NCI-H1694 (cell line): ENCODE results near the gene CEACAM18.
"Not testable (repeated sequence)": the region's sequence is repeated elsewhere in the genome, so short reads cannot be mapped to it uniquely, and the experiment has no call there.

Experiments
- DNase-seq: peaks from one replicate; lab custom pipeline; 2025; lab: John Stamatoyannopoulos, UW

Gene CEACAM18

DNA sequence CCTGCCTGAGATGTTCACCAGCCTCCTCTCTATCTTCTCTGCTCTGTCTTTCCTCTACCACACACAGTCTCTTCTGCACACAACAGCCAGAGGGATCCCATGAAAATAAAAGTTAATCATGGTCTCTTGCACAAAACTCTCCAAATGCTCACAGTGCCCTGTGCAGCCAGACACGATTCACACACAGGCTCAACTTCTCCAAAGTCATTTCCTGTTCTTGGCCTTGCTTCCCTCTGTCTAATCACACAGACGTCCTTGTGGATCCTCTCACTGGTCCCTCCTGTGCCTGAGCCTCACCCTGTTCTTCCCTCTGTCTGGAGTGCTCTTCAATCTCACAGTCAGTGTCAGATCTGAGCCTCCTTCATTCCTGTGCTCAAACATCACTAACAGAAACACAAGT, 15.4 kb downstream of the CEACAM18 start:
- no peak for DNase-seq

DNA sequence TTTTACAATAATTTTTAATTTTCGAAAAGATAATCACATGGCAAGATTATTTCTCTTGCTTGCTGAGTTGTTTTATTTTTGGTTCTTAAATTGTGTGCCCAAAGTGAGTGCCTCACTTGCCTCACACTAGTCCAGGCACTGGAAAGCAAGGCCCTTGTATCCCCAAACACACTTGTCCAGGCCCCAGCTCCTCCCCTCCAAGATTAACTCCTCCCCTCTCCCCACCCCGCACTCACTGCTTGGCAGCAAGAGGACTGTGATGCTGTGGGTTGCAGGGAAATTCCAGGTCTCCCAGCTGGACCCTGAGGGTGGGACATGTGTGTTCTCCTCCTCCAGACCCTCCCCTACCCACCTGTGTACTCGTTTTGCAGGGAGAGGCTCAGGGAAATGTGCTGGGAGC, 19.3 kb downstream of the CEACAM18 start:
- DNase-seq = no peak

DNA sequence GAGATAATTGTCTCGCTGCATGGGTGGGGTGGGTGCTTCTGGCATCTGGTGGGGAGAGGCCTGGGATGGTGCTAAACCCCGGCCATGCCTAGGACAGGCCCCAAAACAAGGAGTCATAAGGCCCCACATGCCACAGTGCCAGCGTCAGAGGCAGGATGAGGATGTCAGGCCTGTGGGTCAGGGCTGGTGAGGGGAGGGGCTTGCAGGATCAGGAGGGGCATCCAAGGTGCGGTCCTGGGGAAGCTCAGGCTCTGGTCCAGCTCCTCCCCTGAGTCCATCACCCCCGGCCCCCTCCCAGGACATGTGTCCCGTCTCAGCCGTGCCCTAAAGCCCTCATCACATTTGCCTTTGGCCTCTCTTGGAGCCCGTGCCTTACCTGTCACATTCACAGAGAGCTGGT, 22.6 kb downstream of the CEACAM18 start:
- DNase-seq = not testable (repeated sequence)

GRCh38 chr19:51501594-51502263, 23.4 kb downstream of the CEACAM18 start, which contains the start of gene SIGLEC12:
SIGLEC12 (minus strand) TSS chr19:51501800; CDS start chr19:51501733, 67 bp downstream.
- no peak for DNase-seq

DNA sequence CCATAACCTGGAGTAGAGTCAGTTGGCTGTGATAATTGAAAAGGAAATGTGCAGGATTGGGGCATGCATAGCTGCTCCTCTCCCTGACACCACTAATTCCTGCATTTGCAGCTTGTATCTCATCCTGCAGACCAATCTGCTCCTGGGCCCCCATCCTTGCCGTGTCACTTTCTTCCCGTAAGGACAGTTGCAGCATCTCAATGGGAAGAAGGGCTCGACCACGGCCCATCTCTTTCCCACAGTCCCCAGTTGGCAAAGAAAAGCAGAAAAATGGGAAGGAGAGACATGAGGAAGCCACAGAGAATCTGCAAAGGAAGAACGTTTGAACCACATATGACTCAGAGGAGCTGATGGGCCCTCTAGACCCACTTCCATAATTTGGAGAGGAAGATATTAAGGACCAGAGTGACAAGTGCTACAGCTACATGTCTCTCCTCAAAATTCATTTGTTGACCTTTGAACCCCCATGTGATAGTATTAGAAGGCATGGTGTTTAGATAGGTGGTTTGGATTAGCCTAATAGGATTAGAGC, 25.0 kb downstream of the CEACAM18 start:
- no peak for DNase-seq

DNA sequence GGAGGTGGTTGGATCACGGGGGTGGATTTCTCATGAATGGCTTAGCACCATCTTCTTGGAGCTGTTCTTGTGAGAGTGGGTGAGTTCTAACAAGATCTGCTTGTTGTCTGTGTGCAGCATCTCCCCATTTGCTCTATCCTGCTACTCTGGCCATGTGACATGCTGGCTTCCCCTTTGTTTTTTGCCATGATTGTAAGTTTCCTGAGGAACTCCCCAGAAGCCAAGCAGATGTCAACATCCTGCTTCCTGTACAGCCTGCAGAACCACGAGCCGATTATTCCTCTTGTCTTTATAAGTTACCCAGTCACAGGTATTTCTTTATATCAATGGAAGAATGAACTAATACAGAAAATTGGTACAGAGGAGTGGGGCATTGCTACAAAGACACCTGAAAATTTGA, 25.6 kb downstream of the CEACAM18 start:
- DNase-seq = no peak

- DNase-seq = no peak
These were observed 27.6 kb downstream of the CEACAM18 start for GRCh38 chr19:51505904-51506303.

- no peak for DNase-seq
These were observed 28.9 kb downstream of the CEACAM18 start for GRCh38 chr19:51507192-51507591.

DNA sequence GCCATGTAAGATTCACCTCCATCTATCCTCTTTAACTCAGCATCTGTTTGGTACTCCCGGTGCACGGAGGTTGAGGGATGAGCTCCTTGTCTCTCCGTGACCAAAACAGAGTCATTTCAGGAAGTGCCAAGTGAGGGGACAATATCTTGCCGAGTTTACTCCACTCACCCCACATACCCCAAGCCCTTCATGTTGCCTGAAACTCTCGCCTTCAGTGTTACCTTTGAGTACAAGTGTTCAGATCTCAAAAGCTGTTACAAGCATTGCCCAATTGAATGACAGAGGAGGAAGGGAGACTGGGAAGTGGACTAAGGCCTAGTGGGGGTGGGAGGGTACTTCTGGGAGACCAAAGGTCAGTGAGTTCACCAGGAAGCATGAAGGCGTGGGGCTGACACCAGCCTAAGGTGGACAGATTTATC, 29.3 kb downstream of the CEACAM18 start:
- no peak for DNase-seq

DNA sequence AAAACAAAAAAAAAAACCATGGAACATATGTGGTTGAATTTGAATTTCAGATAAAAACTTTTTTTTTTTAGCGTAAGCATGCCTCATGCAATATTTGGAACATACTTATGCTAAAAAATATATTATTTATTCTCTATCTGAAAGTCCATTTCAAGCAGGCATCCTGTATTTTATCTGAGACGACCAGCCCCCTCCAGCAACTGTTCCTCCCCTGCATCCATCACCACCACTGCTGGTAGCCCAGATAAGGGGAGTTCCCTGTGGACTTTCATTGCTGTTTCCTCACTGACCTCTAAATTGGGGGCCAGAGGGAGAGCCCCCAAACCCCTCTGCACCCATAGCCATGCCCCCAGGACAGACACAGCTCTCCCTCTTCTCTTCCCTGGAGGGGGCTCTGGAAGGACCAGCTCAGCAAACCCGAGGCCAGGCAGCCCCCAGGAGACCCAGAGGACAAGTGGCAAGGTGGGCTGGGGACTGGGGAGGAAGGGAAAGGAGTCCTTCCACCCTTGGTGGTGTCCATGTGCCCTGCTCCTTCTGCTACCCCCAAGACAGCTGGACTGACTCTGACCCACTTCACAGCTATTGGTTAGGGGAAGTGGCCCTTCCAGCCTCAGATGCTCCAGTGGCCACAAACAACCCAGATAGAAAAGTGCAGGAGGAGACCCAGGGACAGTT, 29.9 kb downstream of the CEACAM18 start:
- DNase-seq = no peak

DNA sequence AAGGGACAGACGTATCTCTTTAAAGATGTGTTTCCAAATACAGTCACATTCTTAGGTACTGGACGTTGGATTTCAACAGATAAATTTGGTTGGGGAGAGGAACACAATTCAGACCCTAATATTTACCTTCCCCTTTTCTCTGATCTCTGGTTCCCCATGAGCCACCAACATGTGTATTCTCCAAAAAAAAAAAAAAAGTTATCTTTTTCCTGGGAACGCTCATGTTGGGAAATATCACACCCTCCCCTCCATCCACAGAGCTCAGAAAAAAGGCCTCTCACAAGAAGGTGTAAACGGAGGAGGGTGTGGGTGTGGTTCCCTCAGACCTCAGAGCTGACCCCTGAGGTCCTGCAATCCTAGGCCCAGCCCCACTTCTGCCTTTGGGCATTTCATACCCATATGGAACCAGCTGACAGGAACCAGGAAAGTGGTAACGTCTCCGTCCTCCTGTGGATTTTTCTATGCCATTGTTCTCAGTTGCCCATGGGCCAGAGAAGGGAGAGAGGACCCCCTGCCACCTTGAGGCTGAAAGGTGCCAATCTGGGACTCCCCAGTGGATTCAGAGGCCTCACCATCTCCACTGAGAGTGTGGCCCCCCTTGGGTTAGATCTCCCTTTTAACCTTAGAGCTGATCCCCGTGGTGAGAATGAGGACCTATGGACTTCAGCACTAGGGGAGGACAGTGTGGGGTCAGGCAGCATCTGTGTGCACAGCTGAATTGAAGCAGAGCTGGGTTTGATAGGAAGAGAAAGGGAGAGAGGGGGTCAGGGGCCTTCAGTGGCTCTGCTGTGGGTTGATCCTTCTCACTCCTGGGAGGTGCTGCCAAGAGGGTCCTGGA, 31.7 kb downstream of the CEACAM18 start:
- no peak for DNase-seq

DNA sequence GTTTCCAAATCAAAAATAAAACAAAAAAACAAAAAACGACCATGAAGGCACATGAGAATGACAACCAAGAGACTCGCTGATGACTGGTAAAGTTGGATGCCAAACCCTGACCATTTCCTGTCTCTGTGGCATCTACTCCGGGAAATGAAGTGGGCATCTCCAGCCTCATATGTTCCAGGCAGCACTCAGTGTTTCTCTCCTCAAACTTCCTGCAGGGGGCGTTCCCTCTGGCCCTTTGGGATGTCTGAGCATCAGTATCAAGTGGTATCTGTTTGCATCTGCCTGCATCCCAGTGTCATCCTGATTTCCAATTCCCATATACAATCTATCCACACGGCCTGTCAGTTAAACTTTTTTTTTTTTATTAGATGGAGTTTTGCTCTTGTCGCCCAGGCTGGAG, 33.0 kb downstream of the CEACAM18 start:
- DNase-seq = peak; percentile 2

GRCh38 chr19:51513968-51514367, 35.6 kb downstream of the CEACAM18 start:
- DNase-seq = no peak

DNA sequence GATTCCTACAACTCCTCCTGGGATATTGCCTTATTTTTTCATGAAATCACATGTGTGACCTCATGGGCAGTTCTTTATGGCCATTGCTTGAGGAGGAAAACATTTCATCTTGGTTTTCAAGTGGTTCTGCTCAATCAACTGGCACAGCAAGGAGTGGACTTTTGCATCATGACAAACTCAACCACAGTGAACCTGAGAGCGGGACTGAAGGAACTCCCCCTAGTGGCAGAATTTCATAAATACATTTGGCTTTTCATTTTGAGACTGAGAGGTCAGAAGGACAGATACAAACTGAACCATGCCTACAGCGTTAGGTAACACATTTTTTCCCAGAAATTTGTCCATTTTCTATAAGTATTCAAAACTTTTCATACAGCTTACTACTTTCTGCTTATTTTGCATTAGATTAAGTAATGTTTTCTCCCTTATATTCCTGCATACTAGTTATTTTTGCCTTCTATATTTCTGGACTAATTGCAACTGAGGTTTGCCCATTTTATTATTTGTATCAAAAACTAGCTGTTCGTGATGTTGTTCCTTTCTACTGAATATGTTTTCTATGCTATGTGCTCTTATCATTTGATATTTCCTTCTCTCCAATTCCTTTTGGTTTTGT, 36.6 kb downstream of the CEACAM18 start:
- DNase-seq = peak; percentile 19

GRCh38 chr19:51520728-51521127, 42.4 kb downstream of the CEACAM18 start:
- no peak for DNase-seq

DNA sequence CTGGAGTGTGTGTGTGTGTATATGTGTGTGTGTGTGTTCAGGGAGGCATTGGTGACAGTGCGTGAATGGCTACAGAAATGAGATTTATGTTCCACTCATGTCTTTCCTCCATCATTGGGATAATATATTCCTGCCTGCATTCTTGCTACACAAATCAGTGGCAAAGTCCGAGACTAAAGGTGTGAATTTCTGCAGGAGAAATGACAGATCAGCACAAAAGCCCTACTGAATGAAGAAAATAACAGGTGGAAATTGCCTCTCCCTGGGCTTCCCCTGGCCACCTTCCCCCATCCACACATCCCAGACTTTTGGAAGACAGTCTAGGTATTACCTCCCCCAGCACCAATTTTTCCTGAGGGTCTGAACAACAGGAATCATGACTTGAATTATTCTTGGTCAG, 43.0 kb downstream of the CEACAM18 start:
- no peak for DNase-seq

GRCh38 chr19:51521781-51522180, 43.4 kb downstream of the CEACAM18 start:
- no peak for DNase-seq

GRCh38 chr19:51524666-51525264, 46.4 kb downstream of the CEACAM18 start:
- no peak for DNase-seq

- no peak for DNase-seq
These were observed 47.3 kb downstream of the CEACAM18 start for GRCh38 chr19:51525651-51526050.

GRCh38 chr19:51529301-51529700, 51.0 kb downstream of the CEACAM18 start:
- DNase-seq = no peak

DNA sequence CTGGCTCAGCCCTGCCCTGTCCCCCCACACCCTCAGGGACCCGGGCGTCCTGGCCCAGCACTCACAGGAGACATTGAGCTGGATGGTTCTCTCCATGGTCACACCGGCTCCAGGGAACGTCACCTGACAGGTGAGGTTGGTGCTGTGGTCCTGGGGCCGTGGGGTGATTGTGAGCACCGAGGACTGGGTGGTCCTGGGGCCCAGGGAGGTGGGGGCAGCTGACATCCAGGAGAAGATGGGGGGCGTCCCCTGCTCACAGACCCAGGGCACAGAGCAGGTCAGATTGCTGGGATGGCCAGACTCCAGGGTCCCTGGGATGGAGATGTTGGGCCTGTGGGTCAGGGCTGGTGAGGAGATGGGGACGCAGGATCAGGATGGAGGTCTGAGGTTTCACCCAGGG, 52.3 kb downstream of the CEACAM18 start:
- no peak for DNase-seq
